MCF 10A (cell line): ENCODE measurements around the gene MAPK14. TPM values are rescaled to one million over a fixed set of nuclear protein-coding genes. Genes with fewer than 3 reads are reported as not detected.

Source experiments
- BruUV-seq: library from RNA; stranded (reverse); fragments of 400-500 nt; replicated peaks from 2 replicates; lab custom pipeline; 2021; lab: Mats Ljungman, UMichigan
- CTCF ChIA-PET: fragments of 300-600 bp; sonication (Branson Sonifier 250); formaldehyde crosslinking; extraction: SDS; loops from one replicate; lab custom pipeline; 2021; ENCODE audit warnings: antibody characterized with exemption, inconsistent platforms; lab: Yijun Ruan, JAX
- POLR2A ChIA-PET: fragments of 300-600, 350-650 bp; sonication (Branson Sonifier 250); formaldehyde crosslinking; extraction: SDS; loops from one replicate; lab custom pipeline; 2020; ENCODE audit warnings: antibody characterized with exemption, inconsistent platforms; lab: Yijun Ruan, JAX
- DNase-seq: peaks from one replicate; pipeline ENCODE4 v3.0.0-alpha.2; 2018; ENCODE audit not compliant: unreplicated experiment
- H3K27ac Mint-ChIP-seq: one replicate; pipeline ENCODE4 v1.8.0; 2022; ENCODE audit warnings: mild to moderate bottlenecking, low read depth, mixed read lengths; ENCODE audit not compliant: unreplicated experiment
- H3K27me3 Mint-ChIP-seq: one replicate; pipeline ENCODE4 v1.8.0; 2022; ENCODE audit warnings: mixed read lengths; ENCODE audit not compliant: insufficient read depth, unreplicated experiment
- H3K36me3 Mint-ChIP-seq: one replicate; pipeline ENCODE4 v1.8.0; 2022; ENCODE audit warnings: mild to moderate bottlenecking, moderate library complexity, mixed read lengths; ENCODE audit not compliant: insufficient read depth, unreplicated experiment
- H3K4me1 Mint-ChIP-seq: one replicate; pipeline ENCODE4 v1.8.0; 2022; ENCODE audit warnings: mixed read lengths; ENCODE audit not compliant: insufficient read depth, unreplicated experiment
- H3K4me3 Mint-ChIP-seq: one replicate; pipeline ENCODE4 v1.8.0; 2022; ENCODE audit warnings: mild to moderate bottlenecking, moderate library complexity, mixed read lengths; ENCODE audit not compliant: unreplicated experiment
- H3K9me3 Mint-ChIP-seq: one replicate; pipeline ENCODE4 v1.8.0; 2022; ENCODE audit warnings: mixed read lengths; ENCODE audit not compliant: unreplicated experiment
- intact Hi-C: fragments of 100-400 bp; cut with micrococcal nuclease; formaldehyde crosslinking; loops from 2 replicates; pipeline ENCODE4 v1.14.1; 2022
- total RNA-seq: library from RNA; stranded (reverse); gene quantifications from 2 replicates; pipeline ENCODE4 v1.2.3, GENCODE V29; 2022
- TF ChIP-seq, protein P1 (sequence below): fragments of 200-600 bp; IDR thresholded peaks from one replicate; pipeline ENCODE4 v1.8.0; 2022; ENCODE audit warnings: antibody characterized with exemption, mild to moderate bottlenecking; ENCODE audit not compliant: unreplicated experiment

MAPK14 gene
- total RNA-seq, 1 experiment from 2014 or later, result 42.9 TPM

- H3K36me3 Mint-ChIP-seq, result no peaks in the 10 kb centered on the region
- ChIA-PET POLR2A (no interaction called here), CTCF (interaction anchor here (1.3 kb wide), 1 partner anchor 225 kb away, joined by 4 read pairs; no protein-coding TSS in a partner anchor)
- H3K27ac Mint-ChIP-seq, result no peak overlapping the region
- no peaks in the 10 kb centered on the region for H3K27me3 Mint-ChIP-seq
- H3K9me3 Mint-ChIP-seq, result no peaks in the 10 kb centered on the region
- TF ChIP-seq, protein P1, sequence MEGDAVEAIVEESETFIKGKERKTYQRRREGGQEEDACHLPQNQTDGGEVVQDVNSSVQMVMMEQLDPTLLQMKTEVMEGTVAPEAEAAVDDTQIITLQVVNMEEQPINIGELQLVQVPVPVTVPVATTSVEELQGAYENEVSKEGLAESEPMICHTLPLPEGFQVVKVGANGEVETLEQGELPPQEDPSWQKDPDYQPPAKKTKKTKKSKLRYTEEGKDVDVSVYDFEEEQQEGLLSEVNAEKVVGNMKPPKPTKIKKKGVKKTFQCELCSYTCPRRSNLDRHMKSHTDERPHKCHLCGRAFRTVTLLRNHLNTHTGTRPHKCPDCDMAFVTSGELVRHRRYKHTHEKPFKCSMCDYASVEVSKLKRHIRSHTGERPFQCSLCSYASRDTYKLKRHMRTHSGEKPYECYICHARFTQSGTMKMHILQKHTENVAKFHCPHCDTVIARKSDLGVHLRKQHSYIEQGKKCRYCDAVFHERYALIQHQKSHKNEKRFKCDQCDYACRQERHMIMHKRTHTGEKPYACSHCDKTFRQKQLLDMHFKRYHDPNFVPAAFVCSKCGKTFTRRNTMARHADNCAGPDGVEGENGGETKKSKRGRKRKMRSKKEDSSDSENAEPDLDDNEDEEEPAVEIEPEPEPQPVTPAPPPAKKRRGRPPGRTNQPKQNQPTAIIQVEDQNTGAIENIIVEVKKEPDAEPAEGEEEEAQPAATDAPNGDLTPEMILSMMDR, result no peak
- no TSS peak for BruUV-seq
- DNase-seq, result no peak
- H3K4me1 Mint-ChIP-seq, result no peaks in the 10 kb centered on the region
- H3K4me3 Mint-ChIP-seq, result no peak overlapping the region
- intact Hi-C loops, result no loop called here
Measured at GRCh38 chr6:36136551-36136950, 108.9 kb downstream of the MAPK14 start.

GRCh38 chr6:36138667-36139066, 111.1 kb downstream of the MAPK14 start:
- Mint-ChIP-seq H3K4me3 (no peak overlapping the region), H3K4me1 (no peaks in the 10 kb centered on the region), H3K9me3 (no peaks in the 10 kb centered on the region), H3K36me3 (no peaks in the 10 kb centered on the region), H3K27me3 (no peaks in the 10 kb centered on the region), H3K27ac (no peak overlapping the region)
- ChIA-PET CTCF (interaction anchor here (1.0 kb wide), 1 partner anchor 9 kb away, joined by 4 read pairs; the partner anchor contains the start of gene MAPK13), POLR2A (no interaction called here)
- BruUV-seq, result no TSS peak
- no peak for DNase-seq
- TF ChIP-seq, protein P1, result no peak
- intact Hi-C loops, result no loop called here

- TF ChIP-seq, protein P1, result no peak
- no peak for DNase-seq
- intact Hi-C loops, result no loop called here
- ChIA-PET CTCF (interaction anchor here (1.0 to 1.4 kb wide), 2 partner anchors 9 to 12 kb away, joined by 3 to 4 read pairs; partner anchors contain the start of gene MAPK13), POLR2A (interaction anchor here (0.5 to 1.1 kb wide), 2 partner anchors 12 to 112 kb away, joined by 3 to 4 read pairs; partner anchors contain the start of gene MAPK14)
- no TSS peak for BruUV-seq
- Mint-ChIP-seq H3K4me1 (no peaks in the 10 kb centered on the region), H3K4me3 (no peak overlapping the region), H3K36me3 (no peaks in the 10 kb centered on the region), H3K27me3 (no peaks in the 10 kb centered on the region), H3K9me3 (no peaks in the 10 kb centered on the region), H3K27ac (no peak overlapping the region)
Measured at GRCh38 chr6:36139431-36139830, 111.8 kb downstream of the MAPK14 start.

DNA sequence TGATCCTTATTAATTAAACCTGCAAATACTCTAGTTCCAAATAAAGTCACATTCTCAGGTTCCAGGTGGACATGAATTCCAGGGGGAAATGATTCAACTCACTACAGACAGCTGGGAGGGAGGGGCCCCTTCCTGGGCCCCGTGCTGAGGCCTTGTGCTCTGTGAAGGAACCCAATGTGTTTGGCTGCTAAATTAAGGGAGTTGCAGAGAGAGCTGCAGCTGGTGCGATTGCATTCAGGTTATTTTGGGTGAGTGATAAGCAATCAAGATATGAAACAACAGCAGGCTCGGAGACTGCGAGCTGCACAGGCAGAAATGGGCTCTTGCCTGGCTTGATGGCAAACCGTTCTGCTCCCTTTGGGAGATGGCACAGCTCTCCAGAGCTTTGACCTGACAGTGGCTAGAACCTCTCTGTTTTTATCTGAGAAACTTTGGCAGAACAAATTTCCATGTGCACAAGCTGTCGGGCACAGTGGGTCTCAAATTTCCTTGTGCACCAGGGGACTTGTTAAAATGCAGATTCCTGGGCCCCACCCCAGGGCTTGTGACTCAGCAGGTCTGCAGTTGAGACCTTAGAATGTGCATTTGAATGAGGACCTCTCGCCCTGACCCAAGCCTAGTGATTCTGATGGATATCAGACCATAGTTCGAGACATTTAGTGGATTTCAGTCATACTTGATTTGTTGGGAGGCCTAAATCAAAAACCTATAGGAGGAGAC, 112.5 kb downstream of the MAPK14 start:
- ChIA-PET POLR2A (interaction anchor here (1.1 kb wide), 1 partner anchor 13 kb away, joined by 4 read pairs; no protein-coding TSS in a partner anchor), CTCF (interaction anchor here (0.6 to 1.4 kb wide), 3 partner anchors 10 to 201 kb away, joined by 3 to 4 read pairs (median 4); partner anchors contain the start of gene MAPK13)
- BruUV-seq, result no TSS peak
- Mint-ChIP-seq H3K36me3 (no peaks in the 10 kb centered on the region), H3K9me3 (no peaks in the 10 kb centered on the region), H3K27me3 (no peaks in the 10 kb centered on the region), H3K4me3 (no peak overlapping the region), H3K4me1 (no peaks in the 10 kb centered on the region), H3K27ac (no peak overlapping the region)
- intact Hi-C loops, result no loop called here
- DNase-seq, result no peak
- TF ChIP-seq, protein P1, result no peak
